Kidney (tissue), 14 donors: ENCODE measurements around the gene MTHFSD. TPM values are rescaled to one million over a fixed set of nuclear protein-coding genes. Genes with fewer than 3 reads are reported as not detected.

ENCODE experiments used
- DNase-seq, 5 donors: peaks; one replicate each; pipeline ENCODE4 v3.0.0-alpha.2; 2013 to 2020
- FAIRE-seq: peaks from 2 replicates; lab custom pipeline; 2012; peaks lifted over from hg19 to GRCh38; lab: Jason Lieb, UNC
- H3K27ac ChIP-seq, 2 donors: one replicate each; pipeline ENCODE4 v1.7.0; 2013; ENCODE audit warnings: low read depth in 2 of 2, low read length in 2 of 2, inconsistent platforms in 1 of 2
- H3K27me3 ChIP-seq: one replicate; pipeline ENCODE4 v1.7.1; 2013; ENCODE audit warnings: low read length, inconsistent platforms; ENCODE audit not compliant: control insufficient read depth, insufficient read depth
- H3K36me3 ChIP-seq, 3 donors: one replicate each; pipeline versions ENCODE4 v1.7.0 to v1.7.1; 2013; ENCODE audit warnings: low read length in 3 of 3, control low read depth in 1 of 3, inconsistent platforms in 1 of 3; ENCODE audit not compliant: insufficient read depth in 3 of 3, control insufficient read depth in 2 of 3
- H3K4me1 ChIP-seq, 3 donors: one replicate each; pipeline versions ENCODE4 v1.7.0 to v1.7.1; 2013; ENCODE audit warnings: low read length in 3 of 3, inconsistent platforms in 1 of 3, low read depth in 1 of 3; ENCODE audit not compliant: control insufficient read depth in 2 of 3, insufficient read depth in 2 of 3
- H3K4me3 ChIP-seq, 3 donors: one replicate each; pipeline versions ENCODE4 v1.7.0 to v1.8.1; 2013; ENCODE audit warnings: low read length in 3 of 3, control low read depth in 1 of 3, inconsistent platforms in 1 of 3
- H3K9ac ChIP-seq, 3 donors: one replicate each; pipeline versions ENCODE4 v1.7.0 to v1.7.1; 2013; ENCODE audit warnings: low read length in 3 of 3, control low read depth in 1 of 3, inconsistent platforms in 1 of 3
- H3K9me3 ChIP-seq, 3 donors: one replicate each; pipeline versions ENCODE4 v1.7.0 to v1.7.1; 2013; ENCODE audit warnings: low read length in 3 of 3, control low read depth in 1 of 3, inconsistent platforms in 1 of 3; ENCODE audit not compliant: control insufficient read depth in 2 of 3, insufficient read depth in 1 of 3
- intact Hi-C: fragments of 100-400 bp; cut with DNase I; formaldehyde crosslinking; loops from one replicate; pipeline ENCODE4 v1.11.1; 2022
- polyA plus RNA-seq: library from polyadenylated mRNA; stranded (reverse); fragments of 350-450 nt; fragmentation: Illumina TruSeq; extraction: RNeasy Lipid Tissue Mini Kit (QIAGEN cat#74804); gene quantifications from one replicate; pipeline ENCODE4 v1.2.3, GENCODE V29; 2014; ENCODE audit warnings: low read depth, low replicate concordance; ENCODE audit not compliant: insufficient read depth
- total RNA-seq: library from RNA; stranded (reverse); fragmentation: NEBNext Ultra II Directional; extraction: Animal tissue kit (Norgen Biotek cat#: 25700); gene quantifications from one replicate; pipeline ENCODE4 v1.2.1, GENCODE V29; 2021
- TF ChIP-seq, protein P1 (sequence below): IDR thresholded peaks from 3 replicates; pipeline ENCODE4 v1.5.1; 2012; ENCODE audit warnings: mild to moderate bottlenecking, moderate library complexity, borderline replicate concordance; ENCODE audit not compliant: insufficient read depth; ENCODE audit errors: extremely low read depth
- donor health status: control.
- donor health status: control.
- donor health status: control.
- donor health status: control.
- donor health status: control.
- donor health status: DM: yes; HTN: yes; CAD: no.
- donor health status: Normal renal cell carcinoma (clear cell type).

The MTHFSD gene
- total and polyA plus RNA-seq, 2 donors from 2014 or later = 11.3 to 26.2 TPM

DNA sequence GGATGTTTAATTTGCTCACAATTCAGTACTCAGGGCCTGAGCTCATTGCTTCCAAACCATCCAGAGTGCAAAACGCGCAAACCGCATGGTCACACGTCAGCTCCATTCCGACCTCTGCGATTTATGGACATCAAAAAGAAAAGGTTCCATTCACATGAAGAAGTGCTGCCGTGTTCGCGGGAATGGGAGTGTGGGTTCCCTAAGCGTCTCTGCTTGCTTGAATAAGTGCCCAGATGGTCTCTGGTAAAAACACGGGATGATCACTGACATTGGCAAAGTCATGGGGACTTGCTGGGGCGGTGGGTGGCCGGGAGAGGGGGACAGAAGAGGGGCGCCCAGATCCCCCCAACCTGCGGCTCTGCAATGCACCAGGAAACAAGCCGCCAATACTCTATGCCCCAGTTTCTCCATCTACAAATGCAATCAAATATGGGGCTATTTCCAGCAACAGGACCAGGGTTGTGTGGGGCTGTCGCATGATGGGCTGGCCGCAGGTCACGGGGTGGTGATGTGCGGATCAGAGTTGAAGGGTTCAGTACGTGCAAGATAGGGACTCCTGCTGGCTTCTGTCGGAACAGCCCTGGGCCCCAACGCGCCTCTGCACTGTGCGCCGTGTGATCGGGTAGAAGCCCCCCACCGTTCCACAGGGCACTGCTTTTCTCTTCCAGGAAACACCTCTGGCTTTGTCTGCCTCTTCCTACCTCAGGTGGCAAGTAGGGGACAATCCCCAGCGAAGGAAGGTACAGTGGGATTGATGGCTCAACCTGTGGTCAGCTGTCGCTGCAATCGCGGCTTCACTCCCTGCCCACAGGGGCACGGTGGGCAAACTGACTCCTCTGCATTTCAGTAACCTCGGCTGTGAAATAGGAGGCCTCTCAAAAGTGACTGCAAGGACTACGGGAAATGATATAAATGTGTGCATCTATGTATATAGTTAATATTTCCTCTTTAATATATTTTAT is 33.5 kb downstream of the MTHFSD start:
- intact Hi-C loops = no loop called here
- no peak overlapping the region for H3K9ac ChIP-seq

DNA sequence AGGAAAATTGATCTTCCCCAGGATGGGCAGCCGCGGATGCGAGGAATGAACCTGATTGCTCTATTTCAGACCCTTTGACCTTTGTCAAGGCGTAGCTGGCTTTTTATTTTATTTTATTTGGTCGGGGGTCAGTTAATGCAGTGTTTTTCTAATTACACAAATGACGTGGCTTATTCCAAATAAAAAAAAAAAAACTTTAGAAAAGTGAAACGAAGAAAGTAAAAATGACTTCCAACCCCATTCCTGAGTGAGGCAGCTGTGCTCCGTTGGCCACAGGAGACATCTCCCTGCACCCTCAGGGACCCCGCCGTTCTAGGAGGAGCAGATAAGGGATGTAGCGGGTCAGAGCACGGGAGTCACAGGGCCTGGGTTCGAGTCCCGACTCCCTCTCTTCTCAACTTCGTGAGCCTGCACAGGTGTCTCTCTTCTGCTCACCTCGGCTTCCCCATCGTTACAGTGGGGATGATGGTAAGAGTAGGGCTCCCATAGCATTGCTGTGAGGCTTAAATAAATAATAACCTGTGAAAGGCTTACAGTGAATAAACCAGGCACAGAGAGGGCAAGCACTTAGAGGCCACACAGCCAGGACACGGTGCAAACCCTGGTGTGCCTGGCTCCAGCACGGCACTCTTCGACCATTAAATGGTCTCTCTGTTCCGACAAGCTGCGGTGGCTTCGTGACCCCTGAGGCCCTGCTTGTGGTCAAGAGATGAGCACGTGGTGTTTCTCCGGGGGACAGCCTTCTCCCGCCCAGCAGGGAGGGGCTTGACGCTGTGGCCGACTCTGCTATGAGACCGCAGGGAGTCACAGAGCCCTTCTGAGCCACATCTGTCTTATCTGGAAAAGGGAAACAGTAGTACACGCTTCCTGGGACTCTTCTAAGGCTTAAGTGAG is 34.5 kb downstream of the MTHFSD start:
- intact Hi-C loops = no loop called here
- DNase-seq = peak in 2 of 5 donors; percentile 53 to 75
- Histone ChIP-seq H3K4me3 (no peak overlapping the region), H3K9ac (peak overlapping the region in 1 of 3 donors; percentile 34), H3K4me1 (peaks cover 0 to 3% (median 0%) of the 10 kb centered on the region in 3 donors), H3K27me3 (peaks cover 29% of the 10 kb centered on the region), H3K27ac (no peak overlapping the region), H3K9me3 (no peaks in the 10 kb centered on the region), H3K36me3 (no peaks in the 10 kb centered on the region)
- TF ChIP-seq, protein P1, sequence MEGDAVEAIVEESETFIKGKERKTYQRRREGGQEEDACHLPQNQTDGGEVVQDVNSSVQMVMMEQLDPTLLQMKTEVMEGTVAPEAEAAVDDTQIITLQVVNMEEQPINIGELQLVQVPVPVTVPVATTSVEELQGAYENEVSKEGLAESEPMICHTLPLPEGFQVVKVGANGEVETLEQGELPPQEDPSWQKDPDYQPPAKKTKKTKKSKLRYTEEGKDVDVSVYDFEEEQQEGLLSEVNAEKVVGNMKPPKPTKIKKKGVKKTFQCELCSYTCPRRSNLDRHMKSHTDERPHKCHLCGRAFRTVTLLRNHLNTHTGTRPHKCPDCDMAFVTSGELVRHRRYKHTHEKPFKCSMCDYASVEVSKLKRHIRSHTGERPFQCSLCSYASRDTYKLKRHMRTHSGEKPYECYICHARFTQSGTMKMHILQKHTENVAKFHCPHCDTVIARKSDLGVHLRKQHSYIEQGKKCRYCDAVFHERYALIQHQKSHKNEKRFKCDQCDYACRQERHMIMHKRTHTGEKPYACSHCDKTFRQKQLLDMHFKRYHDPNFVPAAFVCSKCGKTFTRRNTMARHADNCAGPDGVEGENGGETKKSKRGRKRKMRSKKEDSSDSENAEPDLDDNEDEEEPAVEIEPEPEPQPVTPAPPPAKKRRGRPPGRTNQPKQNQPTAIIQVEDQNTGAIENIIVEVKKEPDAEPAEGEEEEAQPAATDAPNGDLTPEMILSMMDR = no peak
- no peak for FAIRE-seq

More for the DNA sequence above, 33.5 kb downstream of the MTHFSD start:
- no peaks in the 10 kb centered on the region for H3K9me3 ChIP-seq
- TF ChIP-seq, protein P1 = no peak
- peaks cover 0 to 3% (median 0%) of the 10 kb centered on the region in 3 donors for H3K4me1 ChIP-seq
- DNase-seq = peak in 1 of 5 donors; percentile 44
- H3K36me3 ChIP-seq = no peaks in the 10 kb centered on the region
- peaks cover 23% of the 10 kb centered on the region for H3K27me3 ChIP-seq
- no peak for FAIRE-seq
- no peak overlapping the region for H3K27ac ChIP-seq
- no peak overlapping the region for H3K4me3 ChIP-seq

DNA sequence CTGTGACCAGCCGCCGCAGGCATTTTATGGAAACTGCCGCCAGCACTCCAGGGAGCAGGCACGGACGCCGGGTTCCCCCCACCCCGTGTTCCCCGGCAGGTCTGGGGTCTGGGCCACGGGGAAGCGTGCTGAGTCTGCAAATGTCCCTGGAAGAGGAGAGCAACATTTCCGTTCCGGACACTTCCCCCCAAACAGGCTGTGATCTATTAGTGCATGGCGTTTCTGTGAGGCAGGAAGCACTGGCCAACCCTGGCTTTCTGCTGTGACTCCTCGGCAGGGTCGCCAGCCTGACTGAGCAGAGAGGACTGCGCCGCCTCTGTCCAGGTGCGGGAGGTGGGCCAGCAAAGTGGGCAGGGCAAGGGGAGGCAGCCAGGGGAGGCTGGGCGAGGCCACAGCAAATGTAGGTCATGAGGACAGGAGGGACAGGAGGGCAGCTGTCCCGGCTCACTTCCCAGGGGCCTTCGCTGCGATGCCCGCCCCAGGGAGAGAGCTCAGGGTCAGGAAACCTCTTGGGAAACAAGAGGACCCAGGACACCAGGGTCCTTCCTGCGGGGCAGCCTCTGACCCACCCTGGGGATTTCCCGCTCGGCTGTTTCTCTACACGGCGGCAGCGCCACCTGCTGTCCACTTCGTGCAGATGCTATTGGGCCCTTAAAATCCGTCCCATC is 35.3 kb downstream of the MTHFSD start:
- H3K9ac ChIP-seq = peak overlapping the region in 1 of 3 donors; percentile 34
- H3K4me3 ChIP-seq = no peak overlapping the region

More for the DNA sequence above, 35.3 kb downstream of the MTHFSD start:
- intact Hi-C loops = loop anchor here (5.0 to 10.0 kb wide), 2 partner anchors 447 to 705 kb away; no protein-coding TSS in a partner anchor
- Histone ChIP-seq H3K36me3 (no peaks in the 10 kb centered on the region), H3K27me3 (peaks cover 34% of the 10 kb centered on the region), H3K4me1 (peaks cover 0 to 3% (median 0%) of the 10 kb centered on the region in 3 donors), H3K27ac (no peak overlapping the region), H3K9me3 (no peaks in the 10 kb centered on the region)
- TF ChIP-seq, protein P1 = peak; percentile 84
- DNase-seq (peak; percentile 63 to 81 (median 74)), FAIRE-seq (no peak)
